Aorta (tissue), 5 donors: ENCODE results near the gene CHD9. TPM values are rescaled to one million over a fixed set of nuclear protein-coding genes. Genes with fewer than 3 reads are reported as not detected.
"Not testable (repeated sequence)": the region's sequence is repeated elsewhere in the genome, so short reads cannot be mapped to it uniquely, and the experiment has no call there.

Experiments
- ATAC-seq: fragments of 200-7000 bp; cut with Tn5 transposase; one replicate; pipeline ENCODE4 v1.9.1; 2022; ENCODE audit warnings: moderate library complexity; ENCODE audit not compliant: low FRiP score
- DNase-seq, 2 donors: peaks; one replicate each; pipeline ENCODE4 v3.0.0-alpha.2; 2020
- H3K27ac ChIP-seq, 2 donors: one replicate each; pipeline ENCODE4 v1.5.1; 2013; ENCODE audit warnings: low read length in 2 of 2, mild to moderate bottlenecking in 2 of 2, moderate library complexity in 2 of 2, control low read depth in 1 of 2, inconsistent platforms in 1 of 2, low read depth in 1 of 2
- H3K27me3 ChIP-seq, 2 donors: one replicate each; pipeline ENCODE4 v1.6.1; 2013; ENCODE audit warnings: control low read depth in 1 of 2, low read length in 1 of 2, mild to moderate bottlenecking in 1 of 2, moderate library complexity in 1 of 2; ENCODE audit not compliant: insufficient read depth in 2 of 2, control insufficient read depth in 1 of 2
- H3K36me3 ChIP-seq, 2 donors: one replicate each; pipeline ENCODE4 v1.6.1; 2013; ENCODE audit warnings: control low read depth in 1 of 2, low read length in 1 of 2, mild to moderate bottlenecking in 1 of 2; ENCODE audit not compliant: insufficient read depth in 2 of 2, control insufficient read depth in 1 of 2
- H3K4me1 ChIP-seq, 2 donors: one replicate each; pipeline ENCODE4 v1.6.1; 2013; ENCODE audit warnings: low read length in 2 of 2, control low read depth in 1 of 2, mild to moderate bottlenecking in 1 of 2, moderate library complexity in 1 of 2; ENCODE audit not compliant: insufficient read depth in 2 of 2, control insufficient read depth in 1 of 2
- H3K4me3 ChIP-seq, 2 donors: one replicate each; pipeline ENCODE4 v1.5.1; 2013; ENCODE audit warnings: low read length in 2 of 2, control low read depth in 1 of 2, mild to moderate bottlenecking in 1 of 2
- H3K9me3 ChIP-seq: one replicate; pipeline ENCODE4 v1.6.1; 2013; ENCODE audit warnings: mild to moderate bottlenecking, low read length; ENCODE audit not compliant: control insufficient read depth
- WGBS, 2 donors: extraction: QIAGEN DNeasy Blood & Tissue Kit; methylation state at CpG; one replicate each; pipeline ENCODE4 v1.1.7; 2013; 5-methylcytosine and 5-hydroxymethylcytosine counted together
- intact Hi-C, 2 donors: fragments of 100-400 bp; cut with DNase I; formaldehyde crosslinking; loops; one replicate each; pipeline versions ENCODE4 v1.14.2 to v1.15.0; 2022
- polyA plus RNA-seq, 2 donors: library from polyadenylated mRNA; stranded (reverse); fragments of 200-250 nt; gene quantifications; one replicate each; pipeline ENCODE4 v1.2.3, GENCODE V29; 2013
- total RNA-seq, 2 donors: library from RNA; stranded (reverse); fragmentation: NEBNext Ultra II Directional; extraction: Animal tissue kit (Norgen Biotek cat#: 25700); gene quantifications; one replicate each; pipeline ENCODE4 v1.2.1, GENCODE V29; 2021
- donor health status: healthy with polysubstance abuse.
- donor health status: Bipolar disorder and iron deficiency.
- donor health status: DM: no; HTN: no; CAD: no.
- donor health status: DM: no; HTN: no; CAD: no.
- donor health status: DM: yes; HTN: yes; CAD: no.

The CHD9 gene
- total and polyA plus RNA-seq, 4 donors = 9.6 to 133 (median 52.0) TPM

GRCh38 chr16:53034306-53034705 lies 20.5 kb upstream of the CHD9 start:
- no peak overlapping the region for H3K4me3 ChIP-seq
- H3K27me3 ChIP-seq = no peaks in the 10 kb centered on the region
- no peak for ATAC-seq
- no peaks in the 10 kb centered on the region for H3K4me1 ChIP-seq
- intact Hi-C loops = no loop called here
- no peaks in the 10 kb centered on the region for H3K36me3 ChIP-seq
- DNase-seq = no peak
- H3K9me3 ChIP-seq = peaks cover 2% of the 10 kb centered on the region
- no peak overlapping the region for H3K27ac ChIP-seq
- 78 to 87% methylated on average over 6 of the region's 6 CpGs for WGBS, 2 donors

- WGBS, 2 donors = 81 to 83% methylated on average over 3 of the region's 3 CpGs
- Histone ChIP-seq H3K4me1 (no peaks in the 10 kb centered on the region), H3K27me3 (no peaks in the 10 kb centered on the region), H3K9me3 (peaks cover 2% of the 10 kb centered on the region), H3K36me3 (no peaks in the 10 kb centered on the region), H3K27ac (no peak overlapping the region), H3K4me3 (no peak overlapping the region)
- ATAC-seq (no peak), DNase-seq (no peak)
- intact Hi-C loops = no loop called here
Measured at GRCh38 chr16:53035176-53035942, 19.4 kb upstream of the CHD9 start.

GRCh38 chr16:53036066-53036465 lies 18.7 kb upstream of the CHD9 start:
- H3K36me3 ChIP-seq = no peaks in the 10 kb centered on the region
- ATAC-seq = no peak
- 87 to 94% methylated on average over 6 of the region's 6 CpGs for WGBS, 2 donors

GRCh38 chr16:53036711-53037110 lies 18.1 kb upstream of the CHD9 start:
- 68 to 78% methylated on average over 6 of the region's 6 CpGs for WGBS, 2 donors
- ATAC-seq, H3K36me3 ChIP-seq, H3K27ac ChIP-seq, H3K9me3 ChIP-seq, intact Hi-C loops, DNase-seq, H3K4me3 ChIP-seq, H3K27me3 ChIP-seq, H3K4me1 ChIP-seq: not testable (repeated sequence)

More at GRCh38 chr16:53036066-53036465, 18.7 kb upstream of the CHD9 start:
- intact Hi-C loops = no loop called here
- no peak overlapping the region for H3K27ac ChIP-seq
- DNase-seq = no peak
- peaks cover 2% of the 10 kb centered on the region for H3K9me3 ChIP-seq
- H3K27me3 ChIP-seq = no peaks in the 10 kb centered on the region
- H3K4me1 ChIP-seq = no peaks in the 10 kb centered on the region
- no peak overlapping the region for H3K4me3 ChIP-seq

- no peak overlapping the region for H3K4me3 ChIP-seq
- H3K4me1 ChIP-seq = no peaks in the 10 kb centered on the region
- no peak overlapping the region for H3K27ac ChIP-seq
- DNase-seq (no peak), ATAC-seq (no peak)
- intact Hi-C loops = no loop called here
- H3K27me3 ChIP-seq = no peaks in the 10 kb centered on the region
- H3K36me3 ChIP-seq = no peaks in the 10 kb centered on the region
- 100% methylated on average over 1 of the region's 1 CpG for WGBS, 2 donors
- no peaks in the 10 kb centered on the region for H3K9me3 ChIP-seq
Measured at GRCh38 chr16:53040788-53041187, 14.0 kb upstream of the CHD9 start.

- H3K4me1 ChIP-seq = no peaks in the 10 kb centered on the region
- no peak overlapping the region for H3K4me3 ChIP-seq
- ATAC-seq = peak; percentile 71
- no peak overlapping the region for H3K27ac ChIP-seq
- intact Hi-C loops = no loop called here
- no peaks in the 10 kb centered on the region for H3K9me3 ChIP-seq
- DNase-seq = peak; percentile 70 to 74
- H3K36me3 ChIP-seq = no peaks in the 10 kb centered on the region
- 43 to 52% methylated on average over 4 of the region's 4 CpGs for WGBS, 2 donors
- no peaks in the 10 kb centered on the region for H3K27me3 ChIP-seq
Measured at GRCh38 chr16:53041320-53042051, 13.3 kb upstream of the CHD9 start.

- Histone ChIP-seq H3K4me3 (no peak overlapping the region), H3K9me3 (no peaks in the 10 kb centered on the region), H3K4me1 (no peaks in the 10 kb centered on the region), H3K27ac (no peak overlapping the region), H3K27me3 (no peaks in the 10 kb centered on the region), H3K36me3 (no peaks in the 10 kb centered on the region)
- ATAC-seq (no peak), DNase-seq (no peak)
- intact Hi-C loops = no loop called here
- 77 to 80% methylated on average over 5 of the region's 5 CpGs for WGBS, 2 donors
Measured at GRCh38 chr16:53042235-53042701, 12.5 kb upstream of the CHD9 start.

GRCh38 chr16:53043428-53043831 lies 11.4 kb upstream of the CHD9 start:
- DNase-seq (no peak), ATAC-seq (peak; percentile 69)
- Histone ChIP-seq H3K27me3 (no peaks in the 10 kb centered on the region), H3K27ac (no peak overlapping the region), H3K9me3 (no peaks in the 10 kb centered on the region), H3K4me3 (no peak overlapping the region), H3K4me1 (no peaks in the 10 kb centered on the region), H3K36me3 (no peaks in the 10 kb centered on the region)
- 4 to 7% methylated on average over 5 of the region's 5 CpGs for whole genome bisulfite sequencing, 2 donors
- intact Hi-C loops = no loop called here
